Activated CD4-positive, alpha-beta T cell treated with anti-CD3 and anti-CD28 coated beads, Interleukin-2, Interleukin-6, amounts not matched to agents 100 ng/mL and 50 ng/mL, durations not matched to agents 16 hours and 8 hours (primary cell): ENCODE measurements around the gene KCNIP1.

ENCODE experiments used
- DNase-seq: peaks from one replicate; pipeline ENCODE4 v3.0.0-alpha.2; 2020

The KCNIP1 gene

GRCh38 chr5:170632266-170632984, 128.6 kb downstream of the KCNIP1 start:
- DNase-seq: no peak

DNA sequence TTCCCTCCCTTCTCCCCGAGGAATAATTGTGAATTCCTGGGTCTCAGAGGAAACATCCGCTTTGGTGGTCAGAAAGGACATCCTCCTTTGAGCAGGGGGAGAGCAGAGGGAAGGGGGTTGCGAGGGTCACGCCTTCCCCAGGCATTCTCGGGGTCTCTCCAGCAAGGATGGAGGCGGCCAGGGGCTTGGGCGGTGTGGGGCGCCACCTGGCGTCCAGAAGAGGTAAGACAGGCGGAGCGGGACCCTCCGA, 129.1 kb downstream of the KCNIP1 start:
- DNase-seq: peak; percentile 59

DNA sequence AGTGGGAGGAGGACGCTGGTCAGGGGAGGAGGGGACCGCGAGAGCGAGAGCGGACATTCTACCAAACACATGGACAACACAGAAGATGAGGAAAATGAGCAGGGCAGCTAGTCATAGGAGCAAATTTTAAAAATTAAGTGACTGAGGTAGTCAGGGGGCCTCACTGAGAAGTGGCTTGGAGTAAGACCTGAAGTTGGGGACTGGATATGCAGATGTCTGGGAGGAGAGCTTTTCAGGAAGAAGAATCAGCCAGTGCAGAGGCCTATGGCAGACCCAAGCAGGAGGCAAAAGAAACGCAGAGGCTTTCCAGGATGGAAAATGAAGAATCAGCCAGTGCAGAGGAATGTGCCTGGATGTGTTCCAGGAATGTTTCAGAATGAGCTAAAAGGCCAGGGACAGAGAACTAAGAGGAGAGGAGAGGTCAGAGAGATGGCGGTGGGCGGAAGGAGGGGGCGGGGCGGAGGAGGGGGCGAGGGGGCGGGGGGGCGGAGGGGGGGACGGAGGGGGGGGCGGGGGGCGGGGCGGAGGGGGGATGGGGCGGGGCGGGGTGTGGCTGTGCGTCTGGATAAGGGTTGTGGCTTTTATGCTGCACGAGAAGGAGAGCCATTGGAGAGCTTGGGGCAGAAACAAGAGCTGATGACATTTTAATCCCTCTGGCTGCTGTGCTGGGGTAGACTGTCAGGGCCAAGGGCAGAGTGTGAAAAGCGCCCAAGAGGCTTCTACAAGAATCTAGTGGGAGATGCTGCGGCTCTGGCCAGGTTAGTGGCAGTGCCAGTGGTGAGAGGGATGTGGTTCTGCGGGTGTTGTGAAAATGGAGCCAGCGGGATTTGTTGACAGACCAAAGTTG, 129.6 kb downstream of the KCNIP1 start:
- no peak for DNase-seq

- DNase-seq: no peak
Observed at GRCh38 chr5:170634256-170634990, 130.6 kb downstream of the KCNIP1 start.

GRCh38 chr5:170635706-170636105, 131.9 kb downstream of the KCNIP1 start:
- no peak for DNase-seq

DNA sequence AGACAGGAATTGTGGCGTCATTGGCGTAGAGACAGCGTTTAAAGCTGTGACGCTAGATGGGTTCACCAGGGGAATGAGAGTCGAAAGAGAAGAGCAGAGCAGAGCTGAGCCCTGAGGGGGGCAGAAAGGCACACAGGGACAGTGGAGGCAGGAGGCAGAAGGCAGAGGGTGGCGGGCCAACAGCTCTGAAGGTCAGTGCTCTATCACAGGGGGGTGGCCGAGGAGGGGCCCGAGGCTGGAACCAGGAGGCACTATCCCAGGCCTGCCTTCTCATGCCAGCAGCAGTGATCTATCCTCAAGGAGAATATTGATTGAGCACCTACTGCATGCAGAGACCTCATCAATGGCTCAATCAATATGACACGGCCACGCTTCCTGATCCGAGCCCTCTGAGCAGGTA, 132.4 kb downstream of the KCNIP1 start:
- DNase-seq: no peak

DNA sequence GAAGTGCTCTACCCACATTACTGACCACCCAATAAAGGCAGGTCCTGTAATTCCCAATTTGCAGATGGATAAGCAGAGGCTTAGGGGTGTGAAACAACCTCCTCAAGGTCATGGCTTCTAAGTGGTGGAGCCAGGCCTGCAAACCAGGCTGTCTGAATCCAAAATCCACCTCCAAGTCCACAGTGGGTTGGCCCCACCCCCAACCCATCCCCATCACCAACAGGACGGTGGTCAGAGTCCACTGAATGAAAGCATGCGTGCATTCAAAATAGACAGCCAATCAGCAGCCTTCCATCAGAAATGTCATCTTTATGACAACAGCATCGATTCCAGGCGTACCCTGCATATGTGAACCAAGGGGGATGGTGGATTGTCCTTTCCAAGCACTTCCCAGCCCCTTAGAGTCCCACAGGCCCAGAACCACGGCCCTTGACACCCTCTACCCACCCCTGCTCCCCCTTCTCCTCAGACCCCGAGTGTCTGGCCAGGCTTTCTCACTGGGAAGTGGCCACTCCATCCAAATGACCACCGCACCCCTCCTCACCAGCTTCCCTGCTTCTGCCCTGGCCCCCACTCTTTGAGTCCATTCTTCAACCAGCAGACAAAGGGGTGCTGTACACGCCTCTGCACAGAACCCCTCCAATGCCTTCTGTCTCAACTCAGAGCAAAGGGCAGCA, 133.1 kb downstream of the KCNIP1 start:
- no peak for DNase-seq

GRCh38 chr5:170638051-170638450, 134.2 kb downstream of the KCNIP1 start:
- no peak for DNase-seq

- DNase-seq: peak; percentile 78
Observed at GRCh38 chr5:170638454-170639220, 134.8 kb downstream of the KCNIP1 start.

DNA sequence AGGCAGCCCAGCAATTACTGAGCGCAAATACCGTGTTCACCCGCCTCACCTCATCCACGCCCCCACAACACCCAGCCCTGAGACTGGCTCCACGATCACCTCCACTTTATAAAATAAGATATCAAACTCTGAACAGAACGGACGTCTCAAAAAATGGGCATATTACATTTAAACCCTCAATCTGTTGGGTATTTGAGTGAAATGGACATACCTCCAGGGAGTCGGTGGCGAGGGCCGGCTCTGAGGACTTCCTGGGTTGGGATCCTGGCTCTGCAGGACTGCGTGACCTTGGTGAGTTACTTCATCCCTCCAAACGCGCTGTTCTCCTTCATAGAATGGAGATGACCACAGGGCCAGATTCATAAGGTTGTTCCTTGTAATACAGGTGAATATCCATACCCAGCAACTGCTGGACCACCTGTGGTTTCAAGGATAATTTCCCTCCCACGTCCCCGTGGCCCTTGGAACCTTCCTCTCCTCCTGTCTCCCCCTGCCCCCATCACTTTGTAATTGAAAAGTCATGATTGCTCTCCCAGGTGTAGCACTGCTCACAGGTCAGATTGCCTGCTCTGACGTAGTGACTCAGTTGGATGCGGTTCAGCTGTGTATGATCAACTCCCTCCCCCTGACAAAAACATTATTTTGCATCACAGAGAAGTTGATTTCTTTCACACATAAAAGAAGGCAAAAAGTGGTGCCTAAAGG, 135.6 kb downstream of the KCNIP1 start:
- no peak for DNase-seq

GRCh38 chr5:170640731-170641588, 137.1 kb downstream of the KCNIP1 start:
- DNase-seq: no peak

GRCh38 chr5:170641589-170642031, 137.8 kb downstream of the KCNIP1 start:
- no peak for DNase-seq

DNA sequence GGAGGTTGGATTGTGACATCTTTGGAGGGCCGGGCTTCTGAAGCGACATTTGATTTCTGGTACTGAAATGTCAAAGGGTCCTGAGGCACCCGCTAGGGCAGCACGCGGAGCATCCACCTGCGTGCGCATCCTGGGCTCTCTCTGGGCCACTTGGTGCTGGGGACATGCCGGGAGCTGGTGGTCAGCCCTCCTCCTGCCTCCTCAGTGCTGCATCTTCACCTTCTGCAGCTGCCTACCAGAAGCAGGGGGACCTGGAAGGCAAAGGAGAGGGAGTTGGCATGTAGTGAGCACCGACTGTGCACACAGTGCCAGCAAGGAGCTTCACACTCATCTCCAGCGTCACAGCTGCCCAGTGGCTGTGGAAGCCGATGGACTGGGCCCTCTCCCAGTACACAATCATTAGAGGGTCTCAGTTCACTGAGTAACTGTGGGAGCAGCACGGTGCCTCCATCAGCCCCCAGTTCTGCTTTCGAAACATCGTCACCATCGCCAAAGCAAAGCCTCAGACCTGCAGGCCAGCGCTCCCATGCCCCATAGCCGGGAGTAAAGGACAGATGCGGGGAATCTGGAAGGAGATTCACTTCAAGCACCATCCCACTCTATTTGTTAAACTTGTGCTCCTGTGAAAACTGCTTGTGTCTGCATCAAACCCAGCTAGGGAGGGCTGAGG, 138.4 kb downstream of the KCNIP1 start:
- no peak for DNase-seq

DNA sequence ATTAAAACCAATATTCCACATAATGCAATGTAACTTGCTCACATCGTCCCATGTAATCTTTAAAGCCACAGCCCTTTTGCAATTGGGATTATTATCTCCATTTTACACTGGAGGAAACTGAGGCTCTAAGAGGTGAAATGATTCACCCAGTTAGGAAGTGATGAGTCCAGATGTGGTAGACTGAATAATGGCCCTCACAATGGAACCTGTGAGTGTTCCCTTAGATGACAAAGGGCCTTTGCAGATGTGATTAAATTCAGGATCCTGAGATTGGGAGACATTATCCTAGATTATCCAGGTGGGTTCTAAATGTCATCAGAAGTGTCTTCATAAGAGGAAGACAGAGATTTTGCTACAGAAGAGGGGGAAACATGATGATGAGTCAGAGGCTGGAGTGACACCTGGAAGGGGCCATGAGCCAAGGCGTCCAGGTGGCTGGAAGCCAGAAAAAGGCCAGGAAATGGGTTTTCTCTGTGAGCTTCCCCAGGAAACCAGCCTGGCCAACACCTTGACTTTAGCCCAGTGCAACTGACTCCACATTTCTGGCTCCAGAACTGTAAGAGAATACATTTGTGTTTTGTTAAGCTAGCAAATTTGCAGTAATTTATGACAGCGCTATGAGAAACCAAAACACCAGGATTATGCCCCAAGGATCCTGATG, 139.1 kb downstream of the KCNIP1 start:
- DNase-seq: no peak

GRCh38 chr5:170643591-170643990, 139.8 kb downstream of the KCNIP1 start:
- no peak for DNase-seq

DNA sequence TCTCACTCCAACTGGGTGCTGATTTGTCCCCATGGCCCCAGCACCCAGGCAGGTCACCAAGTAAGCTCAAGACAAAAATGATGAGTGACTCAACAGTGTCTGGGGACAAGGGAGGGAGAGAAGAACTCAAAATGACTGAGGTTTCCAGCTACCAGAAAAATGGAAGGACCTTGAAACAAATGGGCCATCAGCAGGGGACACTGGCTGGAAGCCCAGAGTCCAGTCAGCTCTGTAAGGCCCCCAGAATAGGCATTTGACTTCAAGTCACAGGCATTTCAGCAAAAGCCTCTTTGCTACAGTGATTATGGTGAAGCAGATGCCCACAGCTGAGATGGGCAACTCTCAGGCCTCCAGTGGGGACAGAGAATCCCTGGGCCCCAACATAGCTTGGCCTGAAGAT, 140.7 kb downstream of the KCNIP1 start:
- DNase-seq: no peak

DNA sequence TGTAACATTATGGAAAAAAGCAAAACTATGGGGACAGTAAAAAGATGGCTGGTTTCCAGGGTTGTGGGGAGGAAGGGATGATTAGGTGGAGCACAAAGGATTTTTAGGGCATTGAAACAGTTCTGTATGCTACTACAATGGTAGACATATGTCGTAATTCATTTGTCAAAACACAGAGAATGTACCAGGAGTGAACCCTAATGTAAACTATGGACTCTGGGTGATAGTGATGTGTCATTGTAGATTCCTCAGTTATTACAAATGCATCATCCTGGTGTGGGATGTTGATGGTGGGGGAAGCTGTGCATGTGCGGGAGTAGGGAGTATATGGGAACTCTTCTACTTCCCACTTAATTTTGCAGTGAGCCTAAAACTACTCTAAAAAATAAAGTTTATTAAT, 144.7 kb downstream of the KCNIP1 start:
- no peak for DNase-seq

DNA sequence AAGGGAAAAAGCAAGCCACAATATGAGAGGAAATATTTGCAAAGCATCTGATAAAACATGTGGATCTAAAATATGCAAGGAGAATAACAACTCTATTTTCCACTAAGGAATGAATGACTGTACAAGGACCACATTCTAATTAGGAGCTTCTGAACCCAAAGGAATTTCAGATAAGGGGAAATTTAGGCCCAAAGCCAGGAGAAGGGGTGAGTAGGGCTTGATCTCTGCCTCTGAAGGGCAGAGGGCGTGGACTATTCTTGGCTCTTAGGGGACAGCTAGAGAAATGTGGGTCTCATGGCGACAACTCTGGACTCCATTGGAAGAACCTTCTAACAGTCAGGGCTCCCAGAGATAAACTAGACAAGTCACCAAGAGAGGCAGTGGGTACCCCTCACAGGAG, 147.0 kb downstream of the KCNIP1 start:
- DNase-seq: no peak

GRCh38 chr5:170651604-170652277, 147.9 kb downstream of the KCNIP1 start:
- DNase-seq: no peak
